ENCODE measurements around the gene CIT.
A peak's percentile ranks its signal among the peaks of the same experiment; 100 is the strongest.

CIT gene

GRCh38 chr12:119876761-119877638 is at the start of gene CIT:
TSS of gene CIT (minus strand) at chr12:119877320. CDS start at chr12:119876168, 1,152 bp downstream.
- DNase-seq (ENCODE audit: low read depth) = peak; percentile 97
- no peak for TF ChIP-seq CTCF (IDR thresholded peaks at IDR 0.05; ENCODE audit: insufficient read depth, low read depth, low read length, missing control alignments)
- H3K4me3 ChIP-seq (ENCODE audit: low read length) = peak within 1 kb of the TSS; percentile 89

- TF ChIP-seq CTCF (IDR thresholded peaks at IDR 0.05; ENCODE audit: insufficient read depth, low read depth, low read length, missing control alignments) = no peak
- H3K4me3 ChIP-seq (ENCODE audit: low read length) = no peak overlapping the region
- no peak for DNase-seq (ENCODE audit: low read depth)
Observed at GRCh38 chr12:119925269-119925668, 48.1 kb upstream of the CIT start.

GRCh38 chr12:119920064-119920463 is 42.9 kb upstream of the CIT start:
- TF ChIP-seq CTCF (IDR thresholded peaks at IDR 0.05; ENCODE audit: insufficient read depth, low read depth, low read length, missing control alignments) = no peak
- no peak overlapping the region for H3K4me3 ChIP-seq (ENCODE audit: low read length)
- DNase-seq (ENCODE audit: low read depth) = no peak

GRCh38 chr12:119915894-119916510 is 38.9 kb upstream of the CIT start:
- no peak overlapping the region for H3K4me3 ChIP-seq (ENCODE audit: low read length)
- no peak for DNase-seq (ENCODE audit: low read depth)
- TF ChIP-seq CTCF (IDR thresholded peaks at IDR 0.05; ENCODE audit: insufficient read depth, low read depth, low read length, missing control alignments) = no peak

- TF ChIP-seq CTCF (IDR thresholded peaks at IDR 0.05; ENCODE audit: insufficient read depth, low read depth, low read length, missing control alignments) = no peak
- H3K4me3 ChIP-seq (ENCODE audit: low read length) = no peak overlapping the region
- DNase-seq (ENCODE audit: low read depth) = peak; percentile 19
Observed at GRCh38 chr12:119914666-119915065, 37.5 kb upstream of the CIT start.

GRCh38 chr12:119913536-119914330 is 36.6 kb upstream of the CIT start:
- no peak overlapping the region for H3K4me3 ChIP-seq (ENCODE audit: low read length)
- no peak for TF ChIP-seq CTCF (IDR thresholded peaks at IDR 0.05; ENCODE audit: insufficient read depth, low read depth, low read length, missing control alignments)

More at GRCh38 chr12:119913536-119914330, 36.6 kb upstream of the CIT start:
- no peak for DNase-seq (ENCODE audit: low read depth)

Measured in epithelial cell of esophagus (primary cell).